NCI-H1048 (cell line): ENCODE measurements around the gene FRMD4A.
"Not testable (repeated sequence)": the region's sequence is repeated elsewhere in the genome, so short reads cannot be mapped to it uniquely, and the experiment has no call there.

ENCODE experiments used
- DNase-seq: peaks from one replicate; lab custom pipeline; 2025; lab: John Stamatoyannopoulos, UW

FRMD4A gene

GRCh38 chr10:13911821-13912520 is 418.8 kb downstream of the FRMD4A start:
- no peak for DNase-seq

- DNase-seq: no peak
Observed at GRCh38 chr10:13909516-13910258, 421.0 kb downstream of the FRMD4A start.

- no peak for DNase-seq
Observed at GRCh38 chr10:13908475-13908874, 422.2 kb downstream of the FRMD4A start.

- DNase-seq: no peak
Observed at GRCh38 chr10:13907570-13907969, 423.2 kb downstream of the FRMD4A start.

- DNase-seq: no peak
Observed at GRCh38 chr10:13905281-13905680, 425.4 kb downstream of the FRMD4A start.

- DNase-seq: no peak
Observed at GRCh38 chr10:13904064-13904463, 426.7 kb downstream of the FRMD4A start.

GRCh38 chr10:13902868-13903587 is 427.7 kb downstream of the FRMD4A start:
- no peak for DNase-seq

- DNase-seq: no peak
Observed at GRCh38 chr10:13899941-13900340, 430.8 kb downstream of the FRMD4A start.

GRCh38 chr10:13896146-13896545 is 434.6 kb downstream of the FRMD4A start:
- not testable (repeated sequence) for DNase-seq

GRCh38 chr10:13894412-13895093 is 436.2 kb downstream of the FRMD4A start:
- no peak for DNase-seq

- no peak for DNase-seq
Observed at GRCh38 chr10:13893926-13894325, 436.8 kb downstream of the FRMD4A start.

- no peak for DNase-seq
Observed at GRCh38 chr10:13892871-13893270, 437.9 kb downstream of the FRMD4A start.

- no peak for DNase-seq
Observed at GRCh38 chr10:13892001-13892491, 438.7 kb downstream of the FRMD4A start.

- no peak for DNase-seq
Observed at GRCh38 chr10:13891128-13892000, 439.4 kb downstream of the FRMD4A start.

- no peak for DNase-seq
Observed at GRCh38 chr10:13890233-13891127, 440.2 kb downstream of the FRMD4A start.

GRCh38 chr10:13887761-13888160 is 443.0 kb downstream of the FRMD4A start:
- no peak for DNase-seq

GRCh38 chr10:13885238-13885990 is 445.3 kb downstream of the FRMD4A start:
- no peak for DNase-seq

GRCh38 chr10:13883636-13884444 is 446.9 kb downstream of the FRMD4A start:
- DNase-seq: peak; percentile 49
